ENCODE measurements around the gene STK17A. TPM values are rescaled to one million over a fixed set of nuclear protein-coding genes. Genes with fewer than 3 reads are reported as not detected.

STK17A gene
- total and polyA plus RNA-seq, 2 donors from 2014 or later = 12.8 to 15.5 TPM

GRCh38 chr7:43575506-43575905 is 7.4 kb upstream of the STK17A start:
- TF ChIP-seq, protein P1, sequence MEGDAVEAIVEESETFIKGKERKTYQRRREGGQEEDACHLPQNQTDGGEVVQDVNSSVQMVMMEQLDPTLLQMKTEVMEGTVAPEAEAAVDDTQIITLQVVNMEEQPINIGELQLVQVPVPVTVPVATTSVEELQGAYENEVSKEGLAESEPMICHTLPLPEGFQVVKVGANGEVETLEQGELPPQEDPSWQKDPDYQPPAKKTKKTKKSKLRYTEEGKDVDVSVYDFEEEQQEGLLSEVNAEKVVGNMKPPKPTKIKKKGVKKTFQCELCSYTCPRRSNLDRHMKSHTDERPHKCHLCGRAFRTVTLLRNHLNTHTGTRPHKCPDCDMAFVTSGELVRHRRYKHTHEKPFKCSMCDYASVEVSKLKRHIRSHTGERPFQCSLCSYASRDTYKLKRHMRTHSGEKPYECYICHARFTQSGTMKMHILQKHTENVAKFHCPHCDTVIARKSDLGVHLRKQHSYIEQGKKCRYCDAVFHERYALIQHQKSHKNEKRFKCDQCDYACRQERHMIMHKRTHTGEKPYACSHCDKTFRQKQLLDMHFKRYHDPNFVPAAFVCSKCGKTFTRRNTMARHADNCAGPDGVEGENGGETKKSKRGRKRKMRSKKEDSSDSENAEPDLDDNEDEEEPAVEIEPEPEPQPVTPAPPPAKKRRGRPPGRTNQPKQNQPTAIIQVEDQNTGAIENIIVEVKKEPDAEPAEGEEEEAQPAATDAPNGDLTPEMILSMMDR (IDR thresholded peaks at IDR 0.05; ENCODE audit: borderline replicate concordance, extremely low read depth, insufficient read depth) = no peak
- DNase-seq (no peak), FAIRE-seq (peak; percentile 64)
- H3K27me3 ChIP-seq (ENCODE audit: control insufficient read depth, insufficient read depth, low read length) = no peaks in the 10 kb centered on the region
- no peak overlapping the region for H3K9ac ChIP-seq (ENCODE audit: low read length in 3 of 3)
- H3K36me3 ChIP-seq (ENCODE audit: control insufficient read depth in 2 of 3, insufficient read depth in 3 of 3, low read length in 3 of 3) = no peaks in the 10 kb centered on the region
- no peaks in the 10 kb centered on the region for H3K4me1 ChIP-seq (ENCODE audit: control insufficient read depth in 2 of 3, insufficient read depth in 2 of 3, low read depth in 1 of 3, low read length in 3 of 3)
- intact Hi-C loops (cut with DNase I) = no loop called here
- no peaks in the 10 kb centered on the region for H3K9me3 ChIP-seq (ENCODE audit: control insufficient read depth in 2 of 3, insufficient read depth in 1 of 3, low read length in 3 of 3)
- no peak overlapping the region for H3K27ac ChIP-seq (ENCODE audit: low read depth in 2 of 2, low read length in 2 of 2)
- H3K4me3 ChIP-seq (ENCODE audit: low read length in 3 of 3) = no peak overlapping the region

DNA sequence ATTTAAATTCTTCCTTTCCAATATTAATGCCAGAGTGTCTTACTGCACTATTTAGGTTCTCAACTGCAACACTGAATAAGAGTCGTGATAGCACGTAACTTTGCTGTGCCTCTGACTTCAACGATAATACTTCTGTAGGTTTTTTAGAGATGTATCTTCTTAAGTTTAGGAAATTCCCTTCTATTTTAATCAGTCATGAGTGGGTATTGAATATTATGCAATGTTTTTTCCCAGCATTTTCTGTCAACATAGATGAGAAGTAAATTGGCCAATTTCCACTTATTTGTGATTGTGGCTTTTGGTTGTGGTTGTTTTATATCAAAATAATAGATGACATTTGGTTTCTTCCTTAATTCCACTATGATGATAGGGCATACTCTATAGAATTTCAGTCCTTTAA is 6.7 kb upstream of the STK17A start:
- Histone ChIP-seq H3K4me1 (ENCODE audit: control insufficient read depth in 2 of 3, insufficient read depth in 2 of 3, low read depth in 1 of 3, low read length in 3 of 3) (no peaks in the 10 kb centered on the region), H3K4me3 (ENCODE audit: low read length in 3 of 3) (no peak overlapping the region), H3K9ac (ENCODE audit: low read length in 3 of 3) (no peak overlapping the region), H3K27ac (ENCODE audit: low read depth in 2 of 2, low read length in 2 of 2) (no peak overlapping the region), H3K9me3 (ENCODE audit: control insufficient read depth in 2 of 3, insufficient read depth in 1 of 3, low read length in 3 of 3) (no peaks in the 10 kb centered on the region), H3K27me3 (ENCODE audit: control insufficient read depth, insufficient read depth, low read length) (no peaks in the 10 kb centered on the region), H3K36me3 (ENCODE audit: control insufficient read depth in 2 of 3, insufficient read depth in 3 of 3, low read length in 3 of 3) (no peaks in the 10 kb centered on the region)
- DNase-seq = no peak
- intact Hi-C loops (cut with DNase I) = no loop called here
- TF ChIP-seq, protein P1 (IDR thresholded peaks at IDR 0.05; ENCODE audit: borderline replicate concordance, extremely low read depth, insufficient read depth) = no peak
- no peak for FAIRE-seq

DNA sequence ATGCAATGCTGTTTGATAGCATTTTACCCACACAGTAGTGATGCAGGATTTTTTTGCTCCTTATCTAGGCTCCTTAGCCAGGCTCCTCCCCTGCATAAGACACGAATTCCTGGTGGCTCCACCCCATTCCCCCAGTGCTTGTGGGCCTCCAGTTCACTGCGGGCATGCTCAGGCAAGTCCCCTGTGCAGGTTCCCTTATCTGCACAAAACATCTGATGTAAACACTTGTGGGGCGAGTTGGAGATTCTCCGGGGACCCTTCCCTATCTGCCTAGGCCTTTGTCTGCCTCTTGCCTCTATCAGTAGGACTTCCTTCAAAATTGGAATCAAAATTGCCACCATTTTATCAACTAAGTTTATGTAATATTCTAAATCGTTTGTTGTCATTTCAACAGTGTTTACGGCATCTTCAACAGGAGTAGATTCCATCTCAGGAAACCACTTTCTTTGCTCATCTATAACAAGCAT is 5.4 kb upstream of the STK17A start:
- no peak overlapping the region for H3K27ac ChIP-seq (ENCODE audit: low read depth in 2 of 2, low read length in 2 of 2)
- H3K9me3 ChIP-seq (ENCODE audit: control insufficient read depth in 2 of 3, insufficient read depth in 1 of 3, low read length in 3 of 3) = no peaks in the 10 kb centered on the region
- no peak overlapping the region for H3K9ac ChIP-seq (ENCODE audit: low read length in 3 of 3)
- H3K36me3 ChIP-seq (ENCODE audit: control insufficient read depth in 2 of 3, insufficient read depth in 3 of 3, low read length in 3 of 3) = no peaks in the 10 kb centered on the region
- no peaks in the 10 kb centered on the region for H3K27me3 ChIP-seq (ENCODE audit: control insufficient read depth, insufficient read depth, low read length)
- intact Hi-C loops (cut with DNase I) = no loop called here
- FAIRE-seq (no peak), DNase-seq (no peak)
- no peak overlapping the region for H3K4me3 ChIP-seq (ENCODE audit: low read length in 3 of 3)
- no peaks in the 10 kb centered on the region for H3K4me1 ChIP-seq (ENCODE audit: control insufficient read depth in 2 of 3, insufficient read depth in 2 of 3, low read depth in 1 of 3, low read length in 3 of 3)
- TF ChIP-seq, protein P1 (IDR thresholded peaks at IDR 0.05; ENCODE audit: borderline replicate concordance, extremely low read depth, insufficient read depth) = no peak
